HPDE6-E6E7 (cell line): ENCODE data around the gene CACFD1.
"Not testable (repeated sequence)": the region's sequence is repeated elsewhere in the genome, so short reads cannot be mapped to it uniquely, and the experiment has no call there.

Source experiments
- DNase-seq: peaks from one replicate; pipeline ENCODE4 v3.0.0; 2011; ENCODE audit warnings: missing footprints; ENCODE audit errors: extremely low spot score

The CACFD1 gene

DNA sequence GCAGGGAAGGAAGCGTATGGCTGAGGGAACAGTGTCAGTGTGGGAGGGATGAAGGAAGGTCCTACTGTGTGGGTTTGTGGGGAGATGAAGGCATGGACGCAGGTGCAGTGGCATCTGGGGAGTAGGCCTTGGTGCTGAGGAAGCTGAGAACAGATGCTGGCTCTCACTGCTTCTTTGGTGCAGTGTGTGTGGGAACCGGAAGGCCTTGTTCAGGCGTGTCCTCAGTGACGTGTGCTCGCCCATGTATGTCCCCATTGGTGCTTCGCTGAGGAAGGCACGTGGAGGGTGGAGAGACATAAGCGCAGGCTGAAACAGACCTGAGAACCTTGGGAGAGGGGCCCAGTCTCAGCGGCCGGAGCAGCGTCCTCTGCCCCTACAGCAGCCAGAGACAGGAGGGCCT is 18.9 kb upstream of the CACFD1 start:
- no peak for DNase-seq

DNA sequence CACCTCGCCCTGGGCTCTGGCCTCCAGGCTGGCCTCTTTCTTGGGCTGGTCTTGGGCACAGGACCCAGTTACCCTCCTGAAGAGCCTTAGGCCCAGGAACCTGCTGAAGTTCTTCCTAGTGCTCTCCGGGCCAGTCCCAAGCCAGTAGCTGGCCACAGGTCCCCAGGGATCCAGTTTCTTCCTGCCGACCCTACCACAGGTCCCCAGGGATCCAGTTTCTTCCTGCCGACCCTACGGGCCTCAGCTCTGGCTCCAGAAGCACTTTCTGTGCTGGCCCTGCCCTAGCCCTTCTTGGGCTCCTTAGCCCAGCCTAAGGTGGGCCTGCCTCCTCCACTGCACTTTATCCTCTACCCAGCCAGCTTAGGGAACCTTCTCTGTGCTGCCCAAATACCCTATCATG is 18.2 kb upstream of the CACFD1 start:
- DNase-seq, result no peak

DNA sequence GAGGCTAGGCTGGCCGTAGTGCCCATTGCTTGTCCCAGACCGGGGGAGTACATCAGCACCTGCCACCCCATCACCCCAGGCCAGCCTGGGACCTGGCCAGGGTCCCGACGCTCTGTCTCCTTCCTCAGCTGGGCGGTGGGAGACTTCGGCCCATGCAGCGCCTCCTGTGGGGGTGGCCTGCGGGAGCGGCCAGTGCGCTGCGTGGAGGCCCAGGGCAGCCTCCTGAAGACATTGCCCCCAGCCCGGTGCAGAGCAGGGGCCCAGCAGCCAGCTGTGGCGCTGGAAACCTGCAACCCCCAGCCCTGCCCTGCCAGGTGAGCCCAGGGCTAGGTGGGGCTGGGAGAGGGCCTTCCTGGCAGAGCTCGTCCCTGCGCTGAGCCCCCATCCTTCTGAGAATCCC is 16.5 kb upstream of the CACFD1 start:
- DNase-seq, result no peak

DNA sequence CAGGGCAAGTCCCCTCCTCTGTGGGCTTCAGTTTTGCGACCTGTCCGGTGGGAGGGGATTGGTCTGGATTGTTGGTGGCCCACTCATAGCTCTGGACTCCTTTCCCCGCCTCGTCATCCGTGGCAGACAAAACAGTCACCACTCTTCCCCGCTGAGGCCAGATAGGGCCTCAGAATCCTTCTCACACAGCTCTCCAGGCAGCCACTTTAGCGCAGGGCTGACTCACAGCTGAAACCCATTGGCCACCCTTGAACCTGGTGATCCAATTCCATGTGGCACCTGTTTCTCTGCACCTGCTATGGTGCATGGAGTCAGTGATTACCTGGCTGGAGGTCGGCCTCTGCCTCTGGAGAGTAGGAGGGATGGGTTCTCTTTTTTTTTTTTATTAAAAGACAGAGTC is 15.8 kb upstream of the CACFD1 start:
- no peak for DNase-seq

DNA sequence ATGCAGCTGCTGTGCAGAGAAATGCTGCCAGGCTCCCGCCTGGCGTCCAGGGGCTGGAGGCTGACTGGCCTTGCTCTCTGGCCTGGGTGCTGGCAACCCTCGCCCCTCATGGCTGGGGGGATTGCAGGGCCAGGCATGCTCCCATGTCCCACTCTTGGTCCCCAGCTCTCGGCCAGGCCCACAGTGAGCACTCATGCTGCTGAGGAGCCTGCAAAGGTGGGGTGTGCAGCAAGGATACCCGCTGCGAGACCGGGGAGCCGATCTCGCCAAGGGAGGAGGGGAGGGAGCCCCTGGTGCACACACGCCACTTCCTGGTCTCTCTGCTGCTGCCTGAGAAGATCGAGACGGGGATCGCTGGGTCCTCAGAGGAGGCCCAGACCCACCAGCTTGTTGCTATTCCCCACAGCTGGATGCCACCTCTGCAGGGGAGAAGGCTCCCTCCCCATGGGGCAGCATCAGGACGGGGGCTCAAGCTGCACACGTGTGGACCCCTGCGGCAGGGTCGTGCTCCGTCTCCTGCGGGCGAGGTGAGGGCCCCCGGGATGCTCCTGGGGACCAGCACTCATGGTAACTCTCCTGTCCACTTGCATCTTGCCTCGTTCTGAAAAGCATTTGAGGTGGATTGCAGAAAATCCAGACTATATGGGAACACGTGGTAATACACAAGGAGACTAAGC is 14.3 kb upstream of the CACFD1 start:
- DNase-seq, result no peak

DNA sequence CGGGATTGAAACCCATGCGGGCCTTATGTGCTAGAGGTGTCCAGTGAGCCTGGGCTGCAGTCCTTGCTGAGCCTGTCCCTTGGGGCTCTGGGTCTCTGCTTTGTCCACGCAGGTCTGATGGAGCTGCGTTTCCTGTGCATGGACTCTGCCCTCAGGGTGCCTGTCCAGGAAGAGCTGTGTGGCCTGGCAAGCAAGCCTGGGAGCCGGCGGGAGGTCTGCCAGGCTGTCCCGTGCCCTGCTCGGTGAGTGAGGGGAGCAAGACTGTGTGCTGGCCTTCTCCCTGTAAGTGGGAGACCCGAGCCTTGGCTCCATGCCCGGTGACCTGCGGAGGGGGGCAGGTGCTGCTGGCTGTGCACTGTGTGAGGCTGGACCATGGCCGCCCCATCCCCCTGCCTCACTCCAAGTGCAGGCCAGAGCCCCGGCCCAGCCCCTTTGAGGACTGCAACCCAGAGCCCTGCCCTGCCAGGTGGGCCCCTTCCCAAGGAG is 11.2 kb upstream of the CACFD1 start:
- DNase-seq, result no peak

DNA sequence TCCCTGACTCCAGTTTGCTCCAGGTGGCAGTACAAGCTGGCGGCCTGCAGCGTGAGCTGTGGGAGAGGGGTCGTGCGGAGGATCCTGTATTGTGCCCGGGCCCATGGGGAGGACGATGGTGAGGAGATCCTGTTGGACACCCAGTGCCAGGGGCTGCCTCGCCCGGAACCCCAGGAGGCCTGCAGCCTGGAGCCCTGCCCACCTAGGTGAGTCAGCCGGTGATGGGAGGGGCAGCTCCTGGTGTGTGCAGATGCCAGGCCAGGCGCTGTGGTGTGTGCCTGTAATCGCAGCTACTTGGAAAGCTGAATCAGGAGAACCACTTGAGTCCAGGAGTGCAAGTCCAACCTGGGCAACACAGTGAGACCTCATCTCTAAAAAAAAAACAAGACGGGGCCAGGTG is 10.0 kb upstream of the CACFD1 start:
- peak; percentile 84 for DNase-seq

DNA sequence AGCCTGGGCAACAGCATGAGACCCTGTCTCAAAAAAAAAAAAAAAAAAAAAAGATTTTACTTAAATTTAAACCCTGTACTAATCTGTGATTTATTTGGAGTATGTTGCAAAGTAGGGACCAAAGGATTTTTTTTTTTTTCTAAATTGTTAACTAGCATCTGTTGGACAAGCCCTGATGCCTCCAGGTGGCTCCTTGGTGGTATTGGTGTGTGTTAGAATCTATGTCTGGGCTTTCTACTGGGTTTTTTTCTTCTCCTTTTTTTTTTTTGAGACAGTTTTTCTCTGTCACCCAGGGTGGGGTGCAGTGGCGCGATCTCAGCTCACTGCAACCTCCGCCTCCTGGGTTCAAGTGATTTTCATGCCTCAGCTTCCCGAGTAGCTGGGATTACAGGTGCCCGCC is 7.9 kb upstream of the CACFD1 start:
- DNase-seq, result not testable (repeated sequence)

DNA sequence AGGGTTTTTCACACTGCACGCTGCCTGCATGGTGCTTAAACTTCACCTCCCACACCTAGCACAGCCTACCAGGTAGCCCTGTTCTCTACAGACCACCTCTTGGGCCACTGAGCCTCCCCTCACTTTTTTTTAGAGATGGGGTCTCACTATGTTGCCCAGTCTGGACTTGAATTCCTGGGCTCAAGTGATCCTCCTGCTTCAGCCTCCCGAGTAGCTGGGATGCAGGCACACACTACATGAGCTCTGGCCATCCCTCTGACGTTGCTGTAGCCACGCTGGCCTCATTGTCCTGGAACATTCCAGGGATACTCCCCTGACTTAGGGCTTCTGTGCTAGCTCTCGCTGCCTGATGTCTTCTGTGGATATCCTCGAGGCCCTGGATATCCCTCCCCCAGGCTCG is 7.2 kb upstream of the CACFD1 start:
- DNase-seq, result no peak

DNA sequence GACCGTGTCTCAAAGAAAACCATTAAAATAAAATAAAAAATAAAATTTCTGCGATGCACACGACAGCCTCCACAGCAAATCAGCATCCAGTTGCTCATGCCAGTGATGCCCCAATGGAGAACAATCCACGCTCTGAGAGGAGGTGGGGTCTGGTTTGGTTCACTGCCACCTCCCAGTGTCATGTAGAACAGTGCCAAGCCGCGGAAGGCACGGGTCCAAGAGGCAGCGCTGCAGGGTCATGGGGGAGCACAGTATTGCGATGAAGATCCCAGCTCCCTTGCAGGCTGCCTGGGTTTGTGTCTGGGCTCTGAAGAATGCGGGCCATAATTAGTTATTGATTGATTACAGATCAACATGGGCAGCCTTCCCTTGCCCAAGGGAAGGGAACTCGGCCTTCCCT is 6.1 kb upstream of the CACFD1 start:
- no peak for DNase-seq

DNA sequence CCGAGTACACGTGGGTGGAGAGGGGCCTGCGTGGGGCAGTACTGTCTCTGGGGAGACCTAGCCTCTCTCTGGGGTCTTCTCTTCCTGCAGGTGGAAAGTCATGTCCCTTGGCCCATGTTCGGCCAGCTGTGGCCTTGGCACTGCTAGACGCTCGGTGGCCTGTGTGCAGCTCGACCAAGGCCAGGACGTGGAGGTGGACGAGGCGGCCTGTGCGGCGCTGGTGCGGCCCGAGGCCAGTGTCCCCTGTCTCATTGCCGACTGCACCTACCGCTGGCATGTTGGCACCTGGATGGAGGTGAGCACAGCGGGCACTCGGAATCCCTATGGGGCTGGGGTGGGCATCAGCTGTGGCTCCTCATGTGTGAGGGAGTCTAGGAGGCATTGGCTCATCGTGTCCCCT is 5.5 kb upstream of the CACFD1 start:
- no peak for DNase-seq

DNA sequence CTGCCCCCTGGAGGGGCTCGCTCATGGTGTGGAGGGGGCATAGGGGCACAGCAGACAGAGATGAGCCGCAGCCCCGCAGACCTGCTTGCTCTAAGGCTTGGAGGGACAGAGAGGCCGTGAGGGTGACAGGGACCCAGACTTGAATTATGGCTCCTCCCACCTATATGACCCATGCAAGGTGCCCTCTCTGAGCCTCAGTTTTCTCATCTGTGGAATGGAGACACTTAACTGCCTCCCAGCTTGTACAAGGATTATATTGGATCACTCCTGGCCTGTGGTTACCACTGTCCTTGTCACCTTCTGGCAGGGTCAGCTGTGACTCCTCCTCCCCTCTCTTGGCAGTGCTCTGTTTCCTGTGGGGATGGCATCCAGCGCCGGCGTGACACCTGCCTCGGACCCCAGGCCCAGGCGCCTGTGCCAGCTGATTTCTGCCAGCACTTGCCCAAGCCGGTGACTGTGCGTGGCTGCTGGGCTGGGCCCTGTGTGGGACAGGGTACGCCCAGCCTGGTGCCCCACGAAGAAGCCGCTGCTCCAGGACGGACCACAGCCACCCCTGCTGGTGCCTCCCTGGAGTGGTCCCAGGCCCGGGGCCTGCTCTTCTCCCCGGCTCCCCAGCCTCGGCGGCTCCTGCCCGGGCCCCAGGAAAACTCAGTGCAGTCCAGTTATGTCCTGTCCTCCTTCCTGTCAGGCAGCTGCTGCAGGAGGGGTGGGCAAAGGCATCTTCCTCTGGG is 4.7 kb upstream of the CACFD1 start:
- DNase-seq, result no peak

DNA sequence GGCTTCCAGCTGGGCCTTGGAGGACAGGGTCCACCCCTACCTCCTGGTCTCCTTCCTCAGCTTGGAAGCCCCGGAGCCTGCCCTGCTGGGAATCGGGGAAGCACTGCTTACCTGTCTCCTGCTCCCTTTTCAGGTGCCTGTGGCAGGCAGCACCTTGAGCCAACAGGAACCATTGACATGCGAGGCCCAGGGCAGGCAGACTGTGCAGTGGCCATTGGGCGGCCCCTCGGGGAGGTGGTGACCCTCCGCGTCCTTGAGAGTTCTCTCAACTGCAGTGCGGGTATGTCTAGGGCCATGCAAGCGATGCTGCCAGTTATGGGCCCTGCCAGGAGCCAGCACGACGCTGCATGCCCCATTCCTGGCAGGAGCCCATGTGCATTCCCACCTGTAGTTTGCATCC is 3.8 kb upstream of the CACFD1 start:
- DNase-seq, result no peak

DNA sequence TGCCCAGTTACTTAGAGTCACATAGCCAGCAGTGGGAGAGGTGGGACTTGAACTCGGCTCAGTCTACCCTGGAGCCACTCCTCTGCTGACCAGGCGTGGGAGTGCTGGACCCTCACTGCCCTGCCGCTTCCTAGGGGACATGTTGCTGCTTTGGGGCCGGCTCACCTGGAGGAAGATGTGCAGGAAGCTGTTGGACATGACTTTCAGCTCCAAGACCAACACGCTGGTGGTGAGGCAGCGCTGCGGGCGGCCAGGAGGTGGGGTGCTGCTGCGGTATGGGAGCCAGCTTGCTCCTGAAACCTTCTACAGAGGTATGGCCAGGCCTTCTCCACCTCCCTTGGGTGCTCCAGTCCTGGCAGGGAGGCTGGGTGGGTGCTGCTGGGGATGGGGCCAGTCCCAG is 3.4 kb upstream of the CACFD1 start:
- DNase-seq, result no peak

DNA sequence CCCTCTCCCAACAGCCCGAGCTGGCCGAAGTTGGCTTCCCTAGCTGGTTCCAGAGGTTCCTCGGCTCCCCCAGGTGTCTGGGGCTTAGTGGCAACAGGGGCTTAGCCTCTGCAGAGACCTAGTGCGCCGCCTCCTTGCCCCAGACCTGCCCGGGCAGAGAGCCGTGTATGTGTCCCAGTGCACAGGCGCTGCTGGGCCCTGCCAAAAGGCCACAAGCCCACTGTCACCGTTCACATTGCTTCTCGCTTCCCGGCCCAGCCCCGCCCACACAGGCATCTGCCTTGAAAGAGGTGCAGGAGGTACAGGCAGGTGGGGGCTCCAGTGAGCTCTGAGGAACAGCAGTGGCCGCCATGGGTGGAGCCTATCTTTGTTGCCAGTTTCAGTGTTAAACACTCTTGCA is 2.5 kb upstream of the CACFD1 start:
- DNase-seq, result no peak

DNA sequence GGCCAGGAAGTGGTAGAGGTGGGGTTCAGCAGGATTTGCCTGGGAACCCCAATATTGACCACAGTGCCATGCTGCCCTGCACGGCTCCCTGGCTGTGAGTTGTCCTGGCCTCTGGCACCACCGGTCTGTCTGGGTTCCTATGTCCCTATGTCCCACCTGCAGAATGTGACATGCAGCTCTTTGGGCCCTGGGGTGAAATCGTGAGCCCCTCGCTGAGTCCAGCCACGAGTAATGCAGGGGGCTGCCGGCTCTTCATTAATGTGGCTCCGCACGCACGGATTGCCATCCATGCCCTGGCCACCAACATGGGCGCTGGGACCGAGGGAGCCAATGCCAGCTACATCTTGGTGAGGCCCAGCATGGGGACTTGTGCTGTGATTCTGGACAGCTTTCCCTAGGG is 2.0 kb upstream of the CACFD1 start:
- no peak for DNase-seq

DNA sequence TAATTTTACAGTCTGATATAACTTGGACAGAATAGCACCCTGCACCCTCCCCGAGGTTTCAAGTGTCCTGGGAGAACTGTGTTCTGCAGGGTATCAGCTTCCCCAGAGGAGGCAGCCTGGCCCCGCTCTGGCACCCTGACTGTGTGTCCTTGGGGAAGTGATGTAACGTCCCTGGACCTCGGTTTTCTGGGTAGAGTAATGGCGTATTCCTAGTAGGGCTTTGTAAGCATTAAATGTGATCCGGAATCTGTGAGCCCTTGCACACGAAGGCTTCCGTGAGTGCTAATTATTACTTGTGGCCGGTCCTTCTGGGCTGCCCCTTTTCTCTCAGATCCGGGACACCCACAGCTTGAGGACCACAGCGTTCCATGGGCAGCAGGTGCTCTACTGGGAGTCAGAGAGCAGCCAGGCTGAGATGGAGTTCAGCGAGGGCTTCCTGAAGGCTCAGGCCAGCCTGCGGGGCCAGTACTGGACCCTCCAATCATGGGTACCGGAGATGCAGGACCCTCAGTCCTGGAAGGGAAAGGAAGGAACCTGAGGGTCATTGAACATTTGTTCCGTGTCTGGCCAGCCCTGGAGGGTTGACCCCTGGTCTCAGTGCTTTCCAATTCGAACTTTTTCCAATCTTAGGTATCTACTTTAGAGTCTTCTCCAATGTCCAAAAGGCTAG is 1.0 kb upstream of the CACFD1 start:
- DNase-seq, result no peak

DNA sequence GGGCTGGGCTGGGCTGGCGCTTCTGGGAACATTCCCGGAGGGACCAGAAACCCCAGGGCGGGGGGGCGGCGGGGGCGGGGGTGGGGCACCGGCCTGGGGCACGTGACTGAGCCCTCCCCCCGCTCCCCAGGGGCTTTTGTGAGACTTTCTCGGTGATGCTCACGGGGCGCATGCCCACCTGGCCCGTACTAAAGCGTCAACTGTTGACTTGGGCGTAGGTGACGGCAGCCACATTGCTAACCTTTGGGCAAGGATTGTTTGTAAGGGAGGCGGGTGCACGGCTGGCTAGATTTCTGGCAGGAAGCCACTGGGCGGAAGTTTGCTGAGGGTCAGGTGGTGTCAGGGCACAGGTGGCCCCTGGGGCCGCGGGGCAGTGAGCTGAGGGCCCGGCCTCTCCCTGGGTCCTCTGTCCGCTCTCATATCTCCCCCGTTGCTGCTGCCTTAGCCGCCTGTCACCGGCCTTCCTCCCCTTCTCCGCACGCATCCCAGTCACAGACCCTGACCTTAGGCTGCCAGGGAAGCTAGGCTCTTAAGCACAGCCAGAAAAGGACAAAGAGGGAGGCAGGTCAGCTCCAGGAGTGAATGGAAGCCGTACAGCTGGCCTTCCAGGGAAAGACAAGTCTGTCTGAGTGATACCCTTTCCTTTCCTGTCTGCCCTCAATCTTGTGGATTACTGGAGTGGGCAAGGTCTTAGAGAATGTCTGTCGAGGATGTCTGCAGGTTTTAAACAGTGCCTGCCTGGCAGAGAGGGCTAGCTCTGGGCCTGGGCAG is 812 bp downstream of the CACFD1 start:
- no peak for DNase-seq

DNA sequence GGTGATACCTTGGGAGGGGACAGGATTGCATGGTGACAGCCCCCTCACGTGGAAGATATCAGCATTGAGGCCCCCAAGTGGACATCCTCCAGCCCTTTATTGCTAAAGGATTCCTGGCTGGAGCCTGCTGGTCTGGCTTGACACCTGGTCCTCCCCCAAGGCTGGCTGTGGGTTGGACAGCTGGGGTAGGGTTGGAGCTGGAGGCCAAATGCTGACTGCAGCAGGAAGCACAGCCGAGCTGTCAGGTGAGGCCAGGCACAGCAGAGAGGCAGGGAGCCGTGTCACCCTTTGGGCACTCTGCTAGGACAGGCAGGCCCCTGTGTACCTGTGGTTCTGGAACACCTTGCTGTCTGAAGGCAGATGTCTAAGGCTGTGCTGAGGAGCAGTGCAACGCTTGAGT is 2.2 kb downstream of the CACFD1 start:
- no peak for DNase-seq

DNA sequence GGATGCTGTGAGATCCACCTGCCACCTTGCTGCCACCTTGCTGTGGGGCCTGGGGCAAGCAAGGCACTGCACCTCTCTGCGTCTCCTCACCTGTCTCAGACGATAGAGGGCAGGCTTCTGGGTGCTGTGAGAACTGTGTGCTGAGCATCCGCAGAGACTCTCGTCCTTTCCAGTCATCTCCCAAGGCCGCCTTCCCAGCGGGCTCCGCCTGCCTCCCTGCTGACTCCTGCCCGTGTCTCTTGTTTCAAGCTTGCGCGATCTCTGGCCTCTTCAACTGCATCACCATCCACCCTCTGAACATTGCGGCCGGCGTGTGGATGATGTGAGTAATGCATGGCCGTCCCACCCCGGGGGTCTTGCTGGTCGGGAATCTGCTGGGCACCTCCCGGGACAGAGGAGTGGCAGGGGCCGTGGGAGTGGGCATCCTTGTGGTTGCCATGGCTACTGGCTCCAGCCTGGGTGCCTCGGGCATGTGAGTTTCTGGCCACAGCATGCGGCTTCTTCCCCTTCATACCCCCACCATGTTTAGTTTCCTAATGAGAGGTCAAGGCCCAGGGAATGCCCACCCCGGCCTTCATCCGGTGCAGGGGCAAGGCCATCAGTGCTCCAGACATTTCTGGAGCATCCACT is 3.6 kb downstream of the CACFD1 start:
- DNase-seq, result no peak

DNA sequence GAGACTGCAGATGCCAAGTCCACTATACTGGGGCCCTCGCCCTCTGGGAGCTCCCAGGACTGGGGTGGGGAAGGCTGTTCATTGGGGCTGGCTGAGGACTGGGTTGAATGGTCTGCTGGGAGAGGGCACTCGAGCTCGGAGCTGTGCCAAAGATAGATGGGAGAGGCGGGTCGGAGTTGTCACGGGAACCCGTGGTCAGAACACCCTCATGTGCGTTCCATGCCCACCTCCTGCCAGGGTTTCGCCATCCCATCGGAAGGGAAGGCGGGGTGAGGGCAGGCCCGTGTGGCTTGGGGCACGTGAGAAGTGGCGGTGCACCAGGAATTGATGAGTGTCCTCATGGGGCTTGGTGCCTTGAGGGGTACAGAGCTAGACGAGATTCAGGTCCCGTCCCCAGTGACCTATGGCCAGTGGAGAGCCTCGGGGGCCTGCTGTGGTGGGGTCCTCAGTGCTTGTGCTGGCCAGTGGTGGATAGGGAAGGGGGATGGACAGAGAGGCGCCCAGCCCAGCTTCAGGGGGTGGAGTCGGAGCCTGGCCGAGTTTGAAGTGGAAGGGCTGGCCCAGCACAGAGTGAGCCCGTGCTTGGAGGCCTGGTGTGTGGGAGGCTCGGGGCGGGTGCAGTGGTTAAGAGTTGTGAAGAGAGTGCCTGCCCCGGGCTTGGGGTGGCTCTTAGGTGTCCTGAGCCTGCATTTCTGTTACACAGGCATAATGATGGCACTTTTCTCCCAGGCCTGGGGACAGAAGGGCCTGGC is 4.3 kb downstream of the CACFD1 start:
- no peak for DNase-seq
